Tibial artery (tissue), 4 donors: ENCODE results near the gene RBBP4.

ENCODE experiments used
- DNase-seq, 2 donors: peaks; one replicate each; pipeline ENCODE4 v3.0.0-alpha.2; 2019
- H3K27ac ChIP-seq, 2 donors: fragments of 200-600 bp; sonication (generic) in 1 of 2; 1 replicate in 1 of 2; 2 replicates in 1 of 2; pipeline ENCODE4 v1.5.1; 2018 to 2019; ENCODE audit warnings: mild to moderate bottlenecking in 1 of 2
- H3K27me3 ChIP-seq, 2 donors: fragments of 200-600 bp; sonication (generic) in 1 of 2; one replicate each; pipeline versions ENCODE4 v1.5.1 to v1.6.0; 2016 to 2019
- H3K36me3 ChIP-seq, 3 donors: fragments of 200-600 bp; sonication (generic) in 2 of 3; one replicate each; pipeline ENCODE4 v1.5.1; 2016 to 2019; ENCODE audit warnings: mild to moderate bottlenecking in 2 of 3
- H3K4me1 ChIP-seq, 4 donors: fragments of 200-600 bp; sonication (generic) in 2 of 4; 1 replicate in 3 of 4; 2 replicates in 1 of 4; pipeline ENCODE4 v1.5.1; 2016 to 2019
- H3K4me3 ChIP-seq, 2 donors: fragments of 200-600 bp; sonication (generic) in 1 of 2; 1 replicate in 1 of 2; 2 replicates in 1 of 2; pipeline ENCODE4 v1.5.1; 2018 to 2019; ENCODE audit warnings: mild to moderate bottlenecking in 2 of 2
- H3K9me3 ChIP-seq, 3 donors: fragments of 200-600 bp; sonication (generic) in 1 of 3; one replicate each; pipeline ENCODE4 v1.5.1; 2016 to 2019
- CTCF ChIP-seq, 2 experiments: fragments of 200-600 bp in 1 of 2; fragments of 450-650 bp in 1 of 2; IDR thresholded peaks; one replicate each; pipeline ENCODE4 v1.5.1; 2017 to 2019; ENCODE audit warnings: antibody characterized with exemption in 2 of 2, mild to moderate bottlenecking in 1 of 2, moderate library complexity in 1 of 2
- intact Hi-C: fragments of 100-400 bp; cut with DNase I; formaldehyde crosslinking; loops from one replicate; pipeline ENCODE4 v1.15.0; 2023; ENCODE audit warnings: low total_unique reads

Gene RBBP4

DNA sequence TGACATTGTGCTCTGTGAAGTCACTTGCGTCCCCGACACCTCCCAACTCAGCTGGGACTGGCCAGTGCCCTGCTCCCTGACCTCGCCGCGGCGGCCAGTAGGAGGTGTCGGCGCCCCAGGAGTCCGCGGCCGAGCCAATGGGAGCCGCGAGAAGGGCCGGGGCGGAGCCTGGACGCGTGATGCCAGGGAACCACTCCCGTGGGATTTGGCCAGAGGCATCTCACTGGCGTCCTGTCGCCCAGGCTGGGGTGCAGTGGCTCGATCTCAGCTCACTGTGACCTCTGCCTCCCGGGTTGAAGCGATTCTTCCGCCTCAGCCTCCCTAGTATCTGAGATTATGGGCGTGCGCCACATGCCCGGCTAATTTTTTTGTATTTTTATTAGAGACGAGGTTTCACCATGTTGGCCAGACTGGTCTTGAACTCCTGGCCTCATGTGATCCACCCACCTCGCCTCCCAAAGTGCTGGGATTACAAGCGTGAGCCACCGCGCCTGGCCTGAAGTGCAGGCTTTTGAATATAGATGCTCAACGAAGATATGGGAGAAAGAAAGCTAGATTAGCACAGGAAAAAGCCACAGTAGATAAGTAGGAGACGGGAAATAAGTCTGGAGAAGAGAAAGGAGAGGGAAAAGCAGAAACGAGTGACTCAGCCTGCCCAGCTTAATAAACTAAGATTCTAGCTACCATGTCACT, 38.7 kb upstream of the RBBP4 start:
- peak overlapping the region in 1 of 2 donors; percentile 41 for H3K27ac ChIP-seq
- no peaks in the 10 kb centered on the region for H3K9me3 ChIP-seq
- H3K4me3 ChIP-seq: peak overlapping the region; percentile 46 to 54
- peaks cover 0 to under 1% (median 0%) of the 10 kb centered on the region in 3 donors for H3K36me3 ChIP-seq
- TF ChIP-seq CTCF (IDR thresholded peaks at IDR 0.05): no peak
- peak; percentile 82 to 90 for DNase-seq
- H3K4me1 ChIP-seq: peaks cover 0 to 10% (median 0%) of the 10 kb centered on the region in 4 donors
- intact Hi-C loops: loop anchor here (10.0 kb wide), 1 partner anchor 158 kb away; no protein-coding TSS in a partner anchor
- no peaks in the 10 kb centered on the region for H3K27me3 ChIP-seq

- Histone ChIP-seq H3K27me3 (no peaks in the 10 kb centered on the region), H3K36me3 (no peaks in the 10 kb centered on the region), H3K9me3 (no peaks in the 10 kb centered on the region), H3K4me3 (no peak overlapping the region), H3K4me1 (peaks cover 0 to 10% (median 0%) of the 10 kb centered on the region in 4 donors), H3K27ac (no peak overlapping the region)
- intact Hi-C loops: loop anchor here (10.0 kb wide), 1 partner anchor 159 kb away; no protein-coding TSS in a partner anchor
- no peak for TF ChIP-seq CTCF (IDR thresholded peaks at IDR 0.05)
- no peak for DNase-seq
These were observed 37.5 kb upstream of the RBBP4 start for GRCh38 chr1:32613472-32613871.

DNA sequence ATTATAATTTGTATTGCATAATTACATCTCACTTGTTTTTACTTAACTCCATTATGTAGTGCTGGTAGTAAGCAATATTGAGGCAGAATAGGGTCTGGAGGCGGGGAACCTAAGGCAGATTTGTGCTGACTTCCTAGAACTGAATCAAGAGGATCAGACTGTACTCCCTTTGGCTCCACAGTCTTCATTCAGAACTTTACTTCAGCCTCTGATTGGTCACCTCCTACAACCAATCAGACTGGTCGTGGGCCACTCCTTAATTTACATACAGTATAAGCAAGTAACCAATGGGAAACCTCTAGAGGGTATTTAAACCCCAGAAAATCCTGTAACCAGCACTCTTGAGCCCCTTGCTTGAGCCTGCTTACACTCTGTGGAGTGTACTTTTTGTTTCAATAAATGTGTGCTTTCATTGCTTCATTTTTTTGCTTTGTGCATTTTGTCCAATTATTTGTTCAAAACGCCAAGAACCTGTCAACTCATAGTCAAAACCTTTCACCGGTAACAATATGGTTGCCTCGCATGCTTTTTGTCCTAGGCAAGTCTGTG, 32.3 kb upstream of the RBBP4 start:
- H3K9me3 ChIP-seq: no peaks in the 10 kb centered on the region
- intact Hi-C loops: loop anchor here (10.0 kb wide), 1 partner anchor 164 kb away; no protein-coding TSS in a partner anchor
- no peak for DNase-seq
- H3K4me3 ChIP-seq: no peak overlapping the region
- TF ChIP-seq CTCF (IDR thresholded peaks at IDR 0.05): no peak
- H3K27me3 ChIP-seq: no peaks in the 10 kb centered on the region
- peaks cover 0 to 12% (median 5%) of the 10 kb centered on the region in 3 donors for H3K36me3 ChIP-seq
- no peak overlapping the region for H3K27ac ChIP-seq
- no peaks in the 10 kb centered on the region for H3K4me1 ChIP-seq

DNA sequence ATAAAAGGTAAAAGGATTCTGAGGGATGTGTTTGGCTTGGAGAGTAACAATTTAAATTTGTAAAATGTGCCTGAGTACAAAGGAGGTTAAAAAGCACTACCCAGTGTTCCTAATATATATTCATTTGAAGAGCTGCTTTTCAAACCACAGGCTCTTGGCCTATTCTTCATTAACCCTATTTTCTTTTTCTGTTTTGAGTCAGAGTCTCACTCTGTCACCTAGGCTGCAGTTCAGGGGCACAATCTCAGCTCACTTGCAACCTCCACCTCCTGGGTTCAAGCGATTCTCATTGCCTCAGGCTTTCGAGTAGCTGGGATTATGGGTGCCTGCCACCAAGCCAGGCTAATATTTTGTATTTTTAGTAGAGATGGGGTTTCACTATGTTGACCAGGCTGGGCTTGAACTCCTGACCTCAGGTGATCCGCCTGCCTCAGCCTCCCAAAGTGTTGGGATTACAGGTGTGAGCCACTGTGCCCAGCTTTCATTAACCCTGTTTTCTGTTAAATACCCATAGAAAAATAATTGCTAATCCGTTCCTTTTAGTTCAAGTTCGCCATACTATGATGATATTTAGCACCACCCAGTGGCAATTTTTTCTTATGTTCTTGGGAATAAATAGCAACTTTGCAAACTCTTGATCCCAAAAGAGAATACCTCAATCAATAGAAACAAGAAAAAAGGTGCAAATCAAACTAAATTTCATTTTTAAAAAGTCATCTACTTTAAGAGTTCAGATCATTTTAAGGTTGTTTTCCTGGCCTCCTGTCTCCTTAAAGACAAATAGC, 31.1 kb upstream of the RBBP4 start:
- DNase-seq: no peak
- intact Hi-C loops: loop anchor here (10.0 kb wide), 2 partner anchors 95 to 165 kb away; no protein-coding TSS in a partner anchor
- Histone ChIP-seq H3K27me3 (no peaks in the 10 kb centered on the region), H3K4me3 (no peak overlapping the region), H3K27ac (no peak overlapping the region), H3K36me3 (peaks cover 0 to 17% (median 5%) of the 10 kb centered on the region in 3 donors), H3K9me3 (no peaks in the 10 kb centered on the region), H3K4me1 (no peaks in the 10 kb centered on the region)
- TF ChIP-seq CTCF (IDR thresholded peaks at IDR 0.05): no peak

DNA sequence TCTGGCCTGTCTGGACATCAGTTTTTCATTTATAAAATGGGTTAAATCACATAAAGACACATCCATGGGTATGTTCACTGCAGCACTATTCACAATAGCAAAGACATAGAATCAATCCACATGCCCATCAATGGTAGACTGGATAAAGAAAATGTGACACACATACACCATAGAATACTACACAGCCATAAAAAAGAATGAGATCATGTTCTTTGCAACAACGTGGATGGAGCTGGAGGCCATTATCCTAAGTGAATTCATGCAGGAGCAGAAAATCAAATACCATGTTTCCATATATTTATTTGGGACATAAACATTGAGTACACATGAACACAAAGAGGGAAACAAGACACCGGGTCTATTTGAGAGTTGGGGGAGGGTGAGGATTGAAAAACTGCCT, 28.8 kb upstream of the RBBP4 start:
- no peak overlapping the region for H3K27ac ChIP-seq
- H3K9me3 ChIP-seq: no peaks in the 10 kb centered on the region
- H3K4me1 ChIP-seq: no peaks in the 10 kb centered on the region
- intact Hi-C loops: loop anchor here (10.0 kb wide), 1 partner anchor 97 kb away; no protein-coding TSS in a partner anchor
- peaks cover 0 to 28% (median 16%) of the 10 kb centered on the region in 3 donors for H3K36me3 ChIP-seq
- no peak overlapping the region for H3K4me3 ChIP-seq
- no peaks in the 10 kb centered on the region for H3K27me3 ChIP-seq
- no peak for DNase-seq
- no peak for TF ChIP-seq CTCF (IDR thresholded peaks at IDR 0.05)
